Astrocyte (in vitro differentiated cells and primary cell): ENCODE results near the gene INPP5F. TPM values are rescaled to one million over a fixed set of nuclear protein-coding genes. Genes with fewer than 3 reads are reported as not detected.

Source experiments
- DNase-seq: peaks from one replicate; pipeline ENCODE4 v3.0.0-alpha.2; 2010; ENCODE audit warnings: low read depth
- FAIRE-seq: peaks from 2 replicates; lab custom pipeline; 2011; peaks lifted over from hg19 to GRCh38; lab: Jason Lieb, UNC
- H2AFZ ChIP-seq: 2 replicates; pipeline ENCODE4 v1.6.0; 2012; ENCODE audit warnings: low read depth, low read length, inconsistent platforms
- H3K27ac ChIP-seq: 2 replicates; pipeline ENCODE4 v1.5.1; 2011; ENCODE audit warnings: low read depth, low read length, inconsistent platforms
- H3K27me3 ChIP-seq: 2 replicates; pipeline ENCODE4 v1.6.0; 2011; ENCODE audit warnings: low read length, inconsistent platforms; ENCODE audit not compliant: insufficient read depth
- H3K36me3 ChIP-seq: 2 replicates; pipeline ENCODE4 v1.5.1; 2011; ENCODE audit warnings: low read length, inconsistent platforms; ENCODE audit not compliant: insufficient read depth
- H3K4me1 ChIP-seq: 2 replicates; pipeline ENCODE4 v1.5.1; 2011; ENCODE audit warnings: low read length, inconsistent platforms; ENCODE audit not compliant: insufficient read depth
- H3K4me2 ChIP-seq: 2 replicates; pipeline ENCODE4 v1.6.0; 2012; ENCODE audit warnings: low read length, inconsistent platforms
- H3K4me3 ChIP-seq: 2 replicates; pipeline ENCODE4 v1.5.1; 2011; ENCODE audit warnings: low read depth, mild to moderate bottlenecking, low read length, inconsistent platforms; ENCODE audit not compliant: insufficient read depth
- H3K79me2 ChIP-seq: 2 replicates; pipeline ENCODE4 v1.6.0; 2012; ENCODE audit warnings: mild to moderate bottlenecking, low read length, inconsistent platforms; ENCODE audit not compliant: insufficient read depth
- H3K9ac ChIP-seq: 2 replicates; pipeline ENCODE4 v1.6.0; 2012; ENCODE audit warnings: mild to moderate bottlenecking, low read length, inconsistent platforms
- H3K9me3 ChIP-seq: 2 replicates; pipeline ENCODE4 v1.5.1; 2012; ENCODE audit warnings: low read depth, mild to moderate bottlenecking, low read length, inconsistent platforms; ENCODE audit not compliant: insufficient read depth
- H4K20me1 ChIP-seq: 2 replicates; pipeline ENCODE4 v1.6.0; 2012; ENCODE audit warnings: low read length, inconsistent platforms; ENCODE audit not compliant: insufficient read depth
- H3K27ac Mint-ChIP-seq: one replicate; pipeline ENCODE4 v1.8.0; 2021; ENCODE audit warnings: mild to moderate bottlenecking, mixed read lengths; ENCODE audit not compliant: unreplicated experiment
- H3K27me3 Mint-ChIP-seq: one replicate; pipeline ENCODE4 v1.8.0; 2021; ENCODE audit warnings: low read depth, mixed read lengths; ENCODE audit not compliant: unreplicated experiment
- H3K36me3 Mint-ChIP-seq: one replicate; pipeline ENCODE4 v1.8.0; 2021; ENCODE audit warnings: low read depth, mixed read lengths; ENCODE audit not compliant: unreplicated experiment
- H3K4me1 Mint-ChIP-seq: one replicate; pipeline ENCODE4 v1.8.0; 2021; ENCODE audit warnings: low read depth, mixed read lengths; ENCODE audit not compliant: unreplicated experiment
- H3K4me3 Mint-ChIP-seq: one replicate; pipeline ENCODE4 v1.8.0; 2021; ENCODE audit warnings: mild to moderate bottlenecking, moderate library complexity, mixed read lengths; ENCODE audit not compliant: unreplicated experiment
- H3K9me3 Mint-ChIP-seq: one replicate; pipeline ENCODE4 v1.8.0; 2021; ENCODE audit warnings: mild to moderate bottlenecking, mixed read lengths; ENCODE audit not compliant: unreplicated experiment
- EZH2 ChIP-seq: IDR thresholded peaks from 2 replicates; pipeline ENCODE4 v1.6.1; 2012; ENCODE audit warnings: mild to moderate bottlenecking, low read length, inconsistent platforms; ENCODE audit not compliant: insufficient read depth
- total RNA-seq: library from RNA; stranded (reverse); gene quantifications from 2 replicates; pipeline ENCODE4 v1.2.1, GENCODE V29; 2021
- TF ChIP-seq, protein P1 (sequence below): IDR thresholded peaks from 2 replicates; pipeline ENCODE4 v1.5.1; 2011; ENCODE audit warnings: low read depth, mild to moderate bottlenecking, inconsistent platforms, low read length, moderate library complexity; ENCODE audit not compliant: insufficient read depth

Gene INPP5F
- total RNA-seq, 1 donor from 2014 or later: 101 TPM

DNA sequence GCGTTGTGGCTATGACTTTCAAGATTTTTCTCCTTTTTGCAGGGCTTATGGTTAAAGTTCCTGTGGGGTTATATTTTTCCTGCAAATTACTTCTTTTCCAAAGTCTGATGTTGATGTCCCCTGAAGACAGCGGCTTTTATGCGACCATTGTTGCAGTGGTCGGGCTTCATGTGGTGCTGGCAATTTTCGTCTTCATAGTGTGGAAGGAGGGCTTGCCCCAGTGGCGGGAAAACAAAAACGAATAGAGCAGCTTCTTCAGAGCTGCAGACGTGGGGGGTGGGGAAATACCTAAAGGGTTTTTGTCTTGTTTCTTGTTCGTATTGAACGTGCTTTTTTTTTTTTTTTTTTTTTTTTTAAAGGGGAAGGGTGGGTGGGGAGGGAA lies 93.0 kb downstream of the INPP5F start:
- H3K36me3 Mint-ChIP-seq: peaks cover 7% of the 10 kb centered on the region
- peaks cover 11% of the 10 kb centered on the region for H3K36me3 ChIP-seq
- TF ChIP-seq, protein P1, sequence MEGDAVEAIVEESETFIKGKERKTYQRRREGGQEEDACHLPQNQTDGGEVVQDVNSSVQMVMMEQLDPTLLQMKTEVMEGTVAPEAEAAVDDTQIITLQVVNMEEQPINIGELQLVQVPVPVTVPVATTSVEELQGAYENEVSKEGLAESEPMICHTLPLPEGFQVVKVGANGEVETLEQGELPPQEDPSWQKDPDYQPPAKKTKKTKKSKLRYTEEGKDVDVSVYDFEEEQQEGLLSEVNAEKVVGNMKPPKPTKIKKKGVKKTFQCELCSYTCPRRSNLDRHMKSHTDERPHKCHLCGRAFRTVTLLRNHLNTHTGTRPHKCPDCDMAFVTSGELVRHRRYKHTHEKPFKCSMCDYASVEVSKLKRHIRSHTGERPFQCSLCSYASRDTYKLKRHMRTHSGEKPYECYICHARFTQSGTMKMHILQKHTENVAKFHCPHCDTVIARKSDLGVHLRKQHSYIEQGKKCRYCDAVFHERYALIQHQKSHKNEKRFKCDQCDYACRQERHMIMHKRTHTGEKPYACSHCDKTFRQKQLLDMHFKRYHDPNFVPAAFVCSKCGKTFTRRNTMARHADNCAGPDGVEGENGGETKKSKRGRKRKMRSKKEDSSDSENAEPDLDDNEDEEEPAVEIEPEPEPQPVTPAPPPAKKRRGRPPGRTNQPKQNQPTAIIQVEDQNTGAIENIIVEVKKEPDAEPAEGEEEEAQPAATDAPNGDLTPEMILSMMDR: no peak
- no peak for TF ChIP-seq EZH2
- H3K4me3 ChIP-seq: peak overlapping the region; percentile 56
- H3K4me1 ChIP-seq: no peaks in the 10 kb centered on the region
- H3K9ac ChIP-seq: peak overlapping the region; percentile 23
- peaks cover 6% of the 10 kb centered on the region for H3K79me2 ChIP-seq
- H3K4me1 Mint-ChIP-seq: no peaks in the 10 kb centered on the region
- no peaks in the 10 kb centered on the region for H3K27me3 Mint-ChIP-seq
- DNase-seq: no peak
- no peaks in the 10 kb centered on the region for H3K9me3 ChIP-seq
- H3K27me3 ChIP-seq: no peaks in the 10 kb centered on the region
- no peaks in the 10 kb centered on the region for H4K20me1 ChIP-seq
- H3K27ac Mint-ChIP-seq: peak overlapping the region; percentile 36
- peak overlapping the region; percentile 67 for H2AFZ ChIP-seq
- H3K4me2 ChIP-seq: peak overlapping the region; percentile 78
- no peak for FAIRE-seq
- H3K4me3 Mint-ChIP-seq: peak overlapping the region; percentile 86
- H3K9me3 Mint-ChIP-seq: no peaks in the 10 kb centered on the region
- H3K27ac ChIP-seq: no peak overlapping the region

DNA sequence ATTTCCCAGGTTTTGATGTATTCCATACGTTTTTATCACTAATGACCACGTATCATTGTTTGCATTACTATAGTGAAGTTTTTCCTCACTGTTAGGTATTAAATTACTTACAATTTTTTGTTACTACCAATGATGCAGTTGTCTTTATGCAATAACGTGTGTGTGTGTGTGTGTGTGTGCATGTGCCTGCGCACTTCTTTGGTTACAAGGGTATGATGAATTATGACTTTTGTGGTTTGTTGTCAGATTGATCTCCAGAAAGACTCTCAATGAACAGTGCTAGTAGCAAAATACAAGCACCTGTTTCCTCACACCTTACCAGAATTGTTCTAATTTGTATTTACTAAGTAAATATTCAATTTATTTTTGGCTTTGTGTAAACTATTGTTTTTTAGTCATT lies 95.3 kb downstream of the INPP5F start:
- Histone ChIP-seq H3K36me3 (peaks cover 22% of the 10 kb centered on the region), H3K4me2 (peak overlapping the region; percentile 65), H3K9me3 (no peaks in the 10 kb centered on the region), H3K79me2 (peaks cover 6% of the 10 kb centered on the region), H2AFZ (no peak overlapping the region), H4K20me1 (no peaks in the 10 kb centered on the region), H3K4me3 (no peak overlapping the region), H3K27ac (no peak overlapping the region), H3K27me3 (no peaks in the 10 kb centered on the region), H3K9ac (no peak overlapping the region), H3K4me1 (no peaks in the 10 kb centered on the region)
- TF ChIP-seq, protein P1: no peak
- no peak for TF ChIP-seq EZH2
- no peak overlapping the region for H3K27ac Mint-ChIP-seq
- H3K4me3 Mint-ChIP-seq: peak overlapping the region; percentile 88
- H3K4me1 Mint-ChIP-seq: no peaks in the 10 kb centered on the region
- H3K9me3 Mint-ChIP-seq: no peaks in the 10 kb centered on the region
- H3K27me3 Mint-ChIP-seq: no peaks in the 10 kb centered on the region
- peaks cover 4% of the 10 kb centered on the region for H3K36me3 Mint-ChIP-seq
- DNase-seq (no peak), FAIRE-seq (no peak)

DNA sequence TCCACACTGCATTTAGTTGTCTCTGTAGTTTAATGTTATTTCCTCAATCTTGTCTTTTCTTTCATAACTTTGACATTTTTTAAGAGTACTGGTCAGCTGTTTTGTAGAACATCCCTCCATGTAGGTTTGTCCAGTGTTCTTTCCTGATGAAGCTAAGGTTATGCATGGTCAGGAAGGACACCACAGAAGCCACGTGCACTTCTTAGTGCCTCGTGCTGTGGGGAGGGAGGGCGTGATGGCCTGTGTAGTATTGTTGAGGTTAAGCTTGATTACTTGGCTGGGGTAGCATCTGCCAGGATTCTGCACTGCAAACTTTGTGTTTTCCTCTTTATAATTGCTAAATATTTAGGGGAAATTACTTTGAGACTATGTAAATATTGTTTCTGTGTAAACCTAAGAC lies 98.4 kb downstream of the INPP5F start:
- H3K4me3 ChIP-seq: no peak overlapping the region
- no peaks in the 10 kb centered on the region for H3K4me1 ChIP-seq
- FAIRE-seq (no peak), DNase-seq (no peak)
- no peaks in the 10 kb centered on the region for H3K27me3 Mint-ChIP-seq
- peaks cover 4% of the 10 kb centered on the region for H3K79me2 ChIP-seq
- no peak overlapping the region for H3K4me3 Mint-ChIP-seq
- H2AFZ ChIP-seq: no peak overlapping the region
- H3K36me3 Mint-ChIP-seq: peaks cover 14% of the 10 kb centered on the region
- H4K20me1 ChIP-seq: no peaks in the 10 kb centered on the region
- no peaks in the 10 kb centered on the region for H3K9me3 ChIP-seq
- H3K27me3 ChIP-seq: no peaks in the 10 kb centered on the region
- peaks cover 43% of the 10 kb centered on the region for H3K36me3 ChIP-seq
- TF ChIP-seq EZH2: no peak
- TF ChIP-seq, protein P1: no peak
- no peak overlapping the region for H3K9ac ChIP-seq
- no peak overlapping the region for H3K4me2 ChIP-seq
- H3K9me3 Mint-ChIP-seq: no peaks in the 10 kb centered on the region
- H3K4me1 Mint-ChIP-seq: peaks cover 6% of the 10 kb centered on the region
- no peak overlapping the region for H3K27ac Mint-ChIP-seq
- no peak overlapping the region for H3K27ac ChIP-seq
